Spleen (tissue), 11 donors: ENCODE measurements around the gene SMARCD3. TPM values are rescaled to one million over a fixed set of nuclear protein-coding genes. Genes with fewer than 3 reads are reported as not detected.

ENCODE experiments used
- DNase-seq: peaks from one replicate; pipeline ENCODE4 v3.0.0-alpha.2; 2020
- H3K27ac ChIP-seq, 8 donors: fragments of 200-600 bp; sonication (generic) in 7 of 8; 1 replicate in 4 of 8; 2 replicates in 4 of 8; pipeline versions ENCODE4 v1.5.0 to v1.8.0; 2016 to 2021; ENCODE audit warnings: inconsistent platforms in 4 of 8, mild to moderate bottlenecking in 4 of 8, moderate library complexity in 1 of 8
- H3K27me3 ChIP-seq, 7 donors: fragments of 200-600 bp; sonication (generic) in 6 of 7; replicated peaks in 1 of 7; 1 replicate in 4 of 7; 2 replicates in 3 of 7; pipeline versions ENCODE4 v1.5.0 to v1.8.0; 2016 to 2021; ENCODE audit warnings: inconsistent platforms in 3 of 7, mild to moderate bottlenecking in 1 of 7
- H3K36me3 ChIP-seq, 6 donors: fragments of 200-600 bp; sonication (generic) in 5 of 6; 1 replicate in 4 of 6; 2 replicates in 2 of 6; pipeline versions ENCODE4 v1.5.0 to v1.8.0; 2016 to 2021; ENCODE audit warnings: inconsistent platforms in 2 of 6
- H3K4me1 ChIP-seq, 6 donors: fragments of 200-600 bp; sonication (generic) in 5 of 6; 1 replicate in 3 of 6; 2 replicates in 3 of 6; pipeline versions ENCODE4 v1.5.0 to v1.8.0; 2016 to 2021; ENCODE audit warnings: inconsistent platforms in 3 of 6
- H3K4me3 ChIP-seq, 8 donors: fragments of 200-600 bp; sonication (generic) in 7 of 8; 1 replicate in 4 of 8; 2 replicates in 4 of 8; pipeline versions ENCODE4 v1.5.0 to v1.8.0; 2016 to 2021; ENCODE audit warnings: inconsistent platforms in 4 of 8, mild to moderate bottlenecking in 4 of 8, moderate library complexity in 2 of 8
- H3K9me3 ChIP-seq, 8 donors: fragments of 200-600 bp; sonication (generic) in 7 of 8; 1 replicate in 4 of 8; 2 replicates in 4 of 8; pipeline versions ENCODE4 v1.5.0 to v1.8.0; 2016 to 2021; ENCODE audit warnings: inconsistent platforms in 4 of 8
- CTCF ChIP-seq, 11 experiments: fragments of 200-600 bp in 7 of 11; fragments of 450-650 bp in 4 of 11; sonication (generic) in 4 of 11; IDR thresholded peaks in 8 of 11; conservative IDR thresholded peaks in 3 of 11; 1 replicate in 7 of 11; 2 replicates in 4 of 11; pipeline versions ENCODE4 v1.4.0 to v1.8.0; 2016 to 2021; ENCODE audit warnings: antibody characterized with exemption in 11 of 11, inconsistent platforms in 4 of 11, mild to moderate bottlenecking in 1 of 11
- POLR2A ChIP-seq, 3 donors: fragments of 450-650 bp; IDR thresholded peaks; one replicate each; pipeline ENCODE4 v1.5.1; 2017; ENCODE audit warnings: antibody characterized with exemption in 3 of 3, mild to moderate bottlenecking in 1 of 3
- POLR2AphosphoS5 ChIP-seq, 3 donors: sonication (generic); formaldehyde crosslinking; IDR thresholded peaks; one replicate each; pipeline ENCODE4 v1.5.1; 2017; ENCODE audit warnings: antibody characterized with exemption in 3 of 3
- WGBS, 5 donors: extraction: QIAGEN DNeasy Blood & Tissue Kit in 3 of 5; methylation state at CpG; one replicate each; pipeline versions ENCODE4 v1.1.5 to v1.1.7; 2013 to 2018; 5-methylcytosine and 5-hydroxymethylcytosine counted together
- intact Hi-C: fragments of 100-400 bp; cut with DNase I; formaldehyde crosslinking; loops from one replicate; pipeline ENCODE4 v1.15.0; 2023; ENCODE audit warnings: low total_unique reads
- polyA plus RNA-seq, 3 donors: library from polyadenylated mRNA; stranded (reverse); fragments of 200-250 nt; gene quantifications; one replicate each; pipeline ENCODE4 v1.2.1, GENCODE V29; 2013
- total RNA-seq, 7 donors: library from RNA; depleted of rRNA in 3 of 7; stranded (reverse); fragments of >200 nt in 3 of 7; fragmentation: NEBNext Ultra II Directional in 4 of 7; extraction: Animal tissue kit (Norgen Biotek cat#: 25700) in 4 of 7; gene quantifications; one replicate each; pipeline versions ENCODE4 v1.1.0 to v1.2.1, GENCODE V29; 2016 to 2021
- donor health status: healthy with polysubstance abuse.
- donor health status: DM: no; HTN: no; CAD: no; lungs with moderate emphysema.
- donor health status: DM: no; HTN: no; CAD: no.
- donor health status: Bipolar disorder and iron deficiency.
- donor health status: healthy.
- donor health status: DM: no; HTN: no; CAD: no.
- donor health status: DM: yes; HTN: yes; CAD: no.

The SMARCD3 gene
- total and polyA plus RNA-seq, 10 donors, result 8.8 to 40.2 (median 16.5) TPM

- Histone ChIP-seq H3K27me3 (peaks cover 0 to 53% (median 0%) of the 10 kb centered on the region in 7 donors), H3K9me3 (no peaks in the 10 kb centered on the region), H3K27ac (no peak overlapping the region), H3K36me3 (no peaks in the 10 kb centered on the region), H3K4me1 (peaks cover 0 to 7% (median 6%) of the 10 kb centered on the region in 6 donors), H3K4me3 (no peak overlapping the region)
- intact Hi-C loops, result no loop called here
- 67 to 89% (median 73%) methylated on average over 8 of the region's 8 CpGs for WGBS, 5 donors
- DNase-seq, result no peak
- TF ChIP-seq CTCF (IDR thresholded peaks at IDR 0.05 in 8 of 11, conservative IDR thresholded peaks at IDR 0.05 in 3 of 11) (no peak), POLR2A (IDR thresholded peaks at IDR 0.05) (no peak), POLR2AphosphoS5 (IDR thresholded peaks at IDR 0.05) (no peak)
Measured at GRCh38 chr7:151282111-151282510, 33.6 kb upstream of the SMARCD3 start.

DNA sequence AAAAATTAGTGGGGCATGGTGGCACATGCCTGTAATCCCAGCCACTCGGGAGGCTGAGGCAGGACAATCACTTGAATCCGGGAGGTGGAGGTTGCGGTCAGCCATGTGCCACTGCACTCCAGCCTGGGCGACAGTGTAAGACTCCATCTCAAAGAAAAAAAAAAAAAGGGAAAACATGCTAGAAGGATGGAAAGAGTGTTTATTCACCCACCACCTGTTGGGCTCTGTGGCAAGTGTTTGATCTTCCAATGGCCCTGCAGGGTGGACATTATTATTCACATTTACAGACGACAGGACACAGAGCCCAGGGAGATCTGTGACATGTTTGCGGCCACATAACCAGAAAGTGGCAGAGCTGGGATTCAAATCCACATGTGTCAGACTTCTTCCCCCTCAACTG lies 33.2 kb upstream of the SMARCD3 start:
- no peaks in the 10 kb centered on the region for H3K9me3 ChIP-seq
- H3K27ac ChIP-seq, result no peak overlapping the region
- 79 to 89% (median 84%) methylated on average over 6 of the region's 6 CpGs for WGBS, 5 donors
- no peak for DNase-seq
- H3K27me3 ChIP-seq, result peaks cover 0 to 55% (median 0%) of the 10 kb centered on the region in 7 donors
- TF ChIP-seq CTCF (IDR thresholded peaks at IDR 0.05 in 8 of 11, conservative IDR thresholded peaks at IDR 0.05 in 3 of 11), result no peak
- TF ChIP-seq POLR2A (IDR thresholded peaks at IDR 0.05), result no peak
- no peak for TF ChIP-seq POLR2AphosphoS5 (IDR thresholded peaks at IDR 0.05)
- intact Hi-C loops, result no loop called here
- H3K36me3 ChIP-seq, result no peaks in the 10 kb centered on the region
- peaks cover 0 to 9% (median 7%) of the 10 kb centered on the region in 6 donors for H3K4me1 ChIP-seq
- no peak overlapping the region for H3K4me3 ChIP-seq

DNA sequence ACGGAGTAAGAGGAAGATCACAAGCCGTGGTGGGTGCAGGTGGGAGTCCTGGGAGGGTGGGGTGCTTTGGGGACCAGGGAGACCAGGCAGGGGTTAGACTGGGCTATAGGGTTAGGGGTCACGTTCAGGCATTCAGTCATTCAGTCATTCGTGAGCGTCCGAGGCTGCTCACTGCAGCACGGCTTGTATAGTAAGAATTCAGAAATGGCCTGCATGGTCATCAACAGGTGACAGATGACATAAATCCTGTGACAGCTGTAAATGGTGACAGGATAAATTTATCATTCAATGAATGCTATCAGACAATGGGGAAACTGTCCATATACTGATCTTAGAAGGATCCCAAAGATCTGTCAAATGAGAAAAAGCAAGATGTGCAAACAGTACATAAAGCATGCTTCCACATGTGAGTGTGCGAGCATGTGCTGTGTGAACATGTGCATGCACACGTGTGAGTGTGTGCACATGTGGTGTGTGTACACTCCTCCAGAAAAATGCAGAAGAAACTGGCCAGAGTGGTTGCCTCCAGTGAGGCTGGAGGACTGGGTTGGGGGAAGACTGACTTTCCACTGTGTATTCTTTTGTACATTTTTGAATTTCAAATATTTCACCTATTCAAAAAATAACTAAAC lies 32.0 kb upstream of the SMARCD3 start:
- Histone ChIP-seq H3K36me3 (no peaks in the 10 kb centered on the region), H3K9me3 (no peaks in the 10 kb centered on the region), H3K27ac (no peak overlapping the region), H3K4me1 (peaks cover 0 to 21% (median 17%) of the 10 kb centered on the region in 6 donors), H3K27me3 (peaks cover 0 to 66% (median 0%) of the 10 kb centered on the region in 7 donors), H3K4me3 (no peak overlapping the region)
- no peak for DNase-seq
- WGBS, 5 donors, result 85 to 92% (median 92%) methylated on average over 9 of the region's 9 CpGs
- intact Hi-C loops, result no loop called here
- no peak for TF ChIP-seq POLR2AphosphoS5 (IDR thresholded peaks at IDR 0.05)
- TF ChIP-seq CTCF (IDR thresholded peaks at IDR 0.05 in 8 of 11, conservative IDR thresholded peaks at IDR 0.05 in 3 of 11), result no peak
- TF ChIP-seq POLR2A (IDR thresholded peaks at IDR 0.05), result no peak

GRCh38 chr7:151279868-151280267 lies 31.4 kb upstream of the SMARCD3 start:
- Histone ChIP-seq H3K9me3 (no peaks in the 10 kb centered on the region), H3K36me3 (no peaks in the 10 kb centered on the region), H3K4me3 (no peak overlapping the region), H3K27me3 (peaks cover 0 to 73% (median 0%) of the 10 kb centered on the region in 7 donors), H3K27ac (no peak overlapping the region), H3K4me1 (peaks cover 0 to 27% (median 22%) of the 10 kb centered on the region in 6 donors)
- intact Hi-C loops, result no loop called here
- 81 to 93% (median 86%) methylated on average over 3 to 5 of the region's 5 CpGs for WGBS, 5 donors
- TF ChIP-seq CTCF (IDR thresholded peaks at IDR 0.05 in 8 of 11, conservative IDR thresholded peaks at IDR 0.05 in 3 of 11), result no peak
- TF ChIP-seq POLR2A (IDR thresholded peaks at IDR 0.05), result no peak
- no peak for TF ChIP-seq POLR2AphosphoS5 (IDR thresholded peaks at IDR 0.05)
- no peak for DNase-seq
